GM23338 (cell line): Measurements from ENCODE around the gene EVC. TPM values are rescaled to one million over a fixed set of nuclear protein-coding genes. Genes with fewer than 3 reads are reported as not detected.

ENCODE experiments used
- ATAC-seq: fragments of 200-7000 bp; cut with Tn5 transposase; 3 replicates; pipeline ENCODE4 v1.9.1; 2020
- DNase-seq: peaks from one replicate; pipeline ENCODE4 v3.0.0-alpha.2; 2015; ENCODE audit warnings: low spot score
- H2AFZ ChIP-seq: fragments of 200-600 bp; sonication (generic); 2 replicates; pipeline ENCODE4 v1.8.0; 2016; ENCODE audit warnings: antibody characterized with exemption, mild to moderate bottlenecking, moderate library complexity
- H3F3A ChIP-seq: fragments of 200-600 bp; sonication (generic); replicated peaks from 2 replicates; pipeline ENCODE4 v1.8.0; 2017; ENCODE audit warnings: antibody characterized with exemption, mixed run types, low read depth
- H3K27ac ChIP-seq: fragments of 200-600 bp; sonication (generic); 2 replicates; pipeline ENCODE4 v1.6.1; 2016; ENCODE audit warnings: low read depth
- H3K27me3 ChIP-seq: fragments of 200-600 bp; sonication (generic); 2 replicates; pipeline ENCODE4 v1.8.0; 2016; ENCODE audit warnings: mild to moderate bottlenecking, mixed run types, moderate library complexity; ENCODE audit not compliant: insufficient read depth
- H3K36me3 ChIP-seq: fragments of 200-600 bp; sonication (generic); 2 replicates; pipeline ENCODE4 v1.8.0; 2016; ENCODE audit warnings: mild to moderate bottlenecking; ENCODE audit not compliant: insufficient read depth
- H3K4me1 ChIP-seq: fragments of 200-600 bp; sonication (generic); 2 replicates; pipeline ENCODE4 v1.8.0; 2016; ENCODE audit warnings: mild to moderate bottlenecking, moderate library complexity; ENCODE audit not compliant: insufficient read depth
- H3K4me2 ChIP-seq: fragments of 200-600 bp; sonication (generic); 2 replicates; pipeline ENCODE4 v1.7.1; 2017; ENCODE audit warnings: mixed run types
- H3K4me3 ChIP-seq: fragments of 200-600 bp; sonication (generic); 2 replicates; pipeline ENCODE4 v1.6.1; 2016; ENCODE audit warnings: mixed run types
- H3K79me2 ChIP-seq: fragments of 200-600 bp; sonication (generic); replicated peaks from 2 replicates; pipeline ENCODE4 v1.8.0; 2017; ENCODE audit warnings: mild to moderate bottlenecking; ENCODE audit not compliant: insufficient read depth
- H3K9me2 ChIP-seq: fragments of 200-600 bp; sonication (generic); 2 replicates; pipeline ENCODE4 v1.8.0; 2017; ENCODE audit not compliant: insufficient read depth
- H4K20me1 ChIP-seq: fragments of 200-600 bp; sonication (generic); replicated peaks from 2 replicates; pipeline ENCODE4 v1.8.0; 2017; ENCODE audit warnings: mild to moderate bottlenecking; ENCODE audit not compliant: insufficient read depth
- H3K27ac Mint-ChIP-seq: 2 replicates; pipeline ENCODE4 v1.8.0; 2020; ENCODE audit warnings: inconsistent platforms, mild to moderate bottlenecking, moderate library complexity, mixed read lengths
- H3K27me3 Mint-ChIP-seq: 3 replicates; pipeline ENCODE4 v1.8.0; 2022; ENCODE audit warnings: low read depth, mild to moderate bottlenecking, moderate library complexity, mixed read lengths, inconsistent platforms; ENCODE audit not compliant: insufficient read depth, poor library complexity
- H3K36me3 Mint-ChIP-seq: 3 replicates; pipeline ENCODE4 v1.8.0; 2021; ENCODE audit warnings: low read depth, mild to moderate bottlenecking, inconsistent platforms, moderate library complexity, mixed read lengths
- H3K4me1 Mint-ChIP-seq: 3 replicates; pipeline ENCODE4 v1.8.0; 2020; ENCODE audit warnings: mild to moderate bottlenecking, inconsistent platforms, mixed read lengths
- H3K4me3 Mint-ChIP-seq: 3 replicates; pipeline ENCODE4 v1.8.0; 2021; ENCODE audit warnings: moderate library complexity, mild to moderate bottlenecking, inconsistent platforms, mixed read lengths
- H3K9me3 Mint-ChIP-seq: 3 replicates; pipeline ENCODE4 v1.8.0; 2020; ENCODE audit warnings: moderate library complexity, mild to moderate bottlenecking, inconsistent platforms, mixed read lengths
- CREB1 ChIP-seq: fragments of 250-450 bp; sonication (Bioruptor Pico); IDR thresholded peaks from 2 replicates; pipeline ENCODE4 v1.5.0; 2020; ENCODE audit warnings: low read depth, mild to moderate bottlenecking, moderate library complexity
- CTCF ChIP-seq, 2 experiments: fragments of 200-600 bp in 1 of 2; sonication (generic) in 1 of 2; conservative IDR thresholded peaks; 2 replicates each; pipeline versions ENCODE4 v1.5.1 to v1.6.1; 2016 to 2017; ENCODE audit warnings: antibody characterized with exemption in 2 of 2, low read depth in 2 of 2, mild to moderate bottlenecking in 2 of 2, moderate library complexity in 1 of 2
- NANOG ChIP-seq: IDR thresholded peaks from 2 replicates; pipeline ENCODE4 v1.6.1; 2016; ENCODE audit warnings: antibody characterized with exemption, borderline replicate concordance
- POLR2AphosphoS5 ChIP-seq: IDR thresholded peaks from 2 replicates; pipeline ENCODE4 v1.6.1; 2016; ENCODE audit warnings: antibody characterized with exemption, low read depth
- ZNF462 ChIP-seq: fragments of 250-450 bp; sonication (Bioruptor Pico); IDR thresholded peaks from 2 replicates; pipeline ENCODE4 v1.5.0; 2020; ENCODE audit warnings: mild to moderate bottlenecking, moderate library complexity
- polyA plus RNA-seq: library from polyadenylated mRNA; unstranded; fragments of >200 nt; fragmentation: Nextera tagmentation; extraction: Ambion mirVana; gene quantifications from 2 replicates; pipeline ENCODE4 v1.2.1, GENCODE V29; 2016
- total RNA-seq: library from RNA; depleted of rRNA; stranded (reverse); fragments of >200 nt; shearing (Covaris generic); gene quantifications from 2 replicates; pipeline ENCODE4 v1.2.3, GENCODE V29; 2014

Gene EVC
- total and polyA plus RNA-seq, 2 experiments from 2014 or later: 1.7 to 12.8 TPM

GRCh38 chr4:5816851-5817375, 105.9 kb downstream of the EVC start (continued):
- TF ChIP-seq ZNF462 (CRISPR knock-in tag): no peak

GRCh38 chr4:5821665-5822358, 110.8 kb downstream of the EVC start:
- no peaks in the 10 kb centered on the region for H3K9me3 Mint-ChIP-seq
- Histone ChIP-seq H3K4me2 (no peak overlapping the region), H2AFZ (no peak overlapping the region), H3F3A (peaks cover 8% of the 10 kb centered on the region; the same call in 1 of the 2 replicates), H3K79me2 (no peaks in the 10 kb centered on the region), H3K36me3 (peaks cover 7% of the 10 kb centered on the region), H3K27me3 (no peaks in the 10 kb centered on the region), H3K4me3 (no peak overlapping the region), H3K27ac (no peak overlapping the region), H4K20me1 (peaks cover 19% of the 10 kb centered on the region), H3K4me1 (no peaks in the 10 kb centered on the region), H3K9me2 (no peaks in the 10 kb centered on the region)
- ATAC-seq: peak; percentile 88
- H3K36me3 Mint-ChIP-seq: peaks cover 84% of the 10 kb centered on the region
- no peak overlapping the region for H3K27ac Mint-ChIP-seq
- peaks cover 6% of the 10 kb centered on the region; the same call in 1 of the 3 replicates for H3K4me1 Mint-ChIP-seq
- H3K4me3 Mint-ChIP-seq: no peak overlapping the region
- DNase-seq: peak; percentile 76
- H3K27me3 Mint-ChIP-seq: peaks cover 8% of the 10 kb centered on the region
- no peak for TF ChIP-seq ZNF462 (CRISPR knock-in tag)
- peak; percentile 93 to 96 for TF ChIP-seq CTCF (conservative IDR thresholded peaks at IDR 0.05; ENCODE audit: low read depth in 2 of 2)
- no peak for TF ChIP-seq NANOG
- TF ChIP-seq CREB1: 0 out of 2 replicates have a peak, but pooled peaks have one; percentile 28
- TF ChIP-seq POLR2AphosphoS5: peak; percentile 18; the same call in 1 of the 2 replicates
